Stimulated activated CD4-positive, alpha-beta T cell treated with anti-CD3 and anti-CD28 coated beads, Interleukin-15, amount 100 ng/mL, for 1 hour (primary cell): Measurements from ENCODE around the gene PDLIM5.

ENCODE experiments used
- DNase-seq, 2 donors: peaks; one replicate each; pipeline ENCODE4 v3.0.0-alpha.2; 2020; ENCODE audit warnings: low read depth in 1 of 2, low spot score in 1 of 2

Gene PDLIM5

DNA sequence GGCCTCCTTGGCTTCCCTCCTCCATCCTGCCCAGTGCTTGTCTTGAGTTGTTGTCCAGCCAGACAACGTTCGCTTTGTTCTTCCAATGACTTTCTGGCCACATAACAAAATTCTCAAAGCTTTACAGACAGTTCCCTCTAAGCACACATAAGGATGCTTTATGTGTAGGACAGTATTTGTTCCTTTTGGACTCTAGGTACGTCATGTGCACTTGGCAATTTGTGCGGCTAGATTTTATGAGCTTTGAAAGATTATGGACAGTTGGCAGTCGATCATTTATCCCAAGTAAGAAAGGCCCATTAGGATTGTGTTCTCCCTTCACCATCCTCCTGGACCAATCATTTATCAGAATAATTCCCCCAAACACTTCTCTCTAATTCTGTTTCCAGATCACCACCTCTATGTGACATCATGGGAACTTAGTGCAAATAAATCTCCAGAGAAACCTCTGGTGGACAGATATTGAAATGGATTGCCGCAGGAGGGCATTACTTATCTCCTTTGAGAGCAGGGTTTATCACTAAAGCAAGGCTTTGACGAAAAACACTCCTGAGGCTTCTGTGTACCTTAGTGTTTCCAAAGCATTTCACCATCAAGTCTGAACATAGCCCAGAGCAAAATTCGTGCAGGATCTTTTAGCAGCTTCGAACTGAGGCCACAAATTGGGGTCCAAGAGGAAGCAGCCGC, 228.6 kb downstream of the PDLIM5 start:
- DNase-seq, result no peak

DNA sequence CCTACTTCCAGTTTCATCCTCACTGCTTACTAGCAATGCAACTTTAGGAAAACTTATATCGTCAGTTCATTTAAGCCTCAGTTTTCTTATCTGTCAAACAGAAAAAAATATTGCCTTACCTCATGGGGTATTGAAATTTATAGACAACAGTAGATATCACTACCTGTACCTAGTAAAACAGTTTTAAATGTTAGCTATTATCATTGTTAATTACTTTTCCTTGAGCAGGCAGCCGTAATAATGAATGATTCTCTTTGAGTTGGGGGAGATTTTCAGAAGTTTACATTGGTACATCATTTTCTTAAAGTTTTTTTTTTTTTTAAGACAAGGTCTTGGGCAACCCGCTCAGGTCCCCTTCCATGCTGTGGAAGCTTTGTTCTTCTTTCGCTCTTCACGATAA, 234.3 kb downstream of the PDLIM5 start:
- DNase-seq, result no peak

DNA sequence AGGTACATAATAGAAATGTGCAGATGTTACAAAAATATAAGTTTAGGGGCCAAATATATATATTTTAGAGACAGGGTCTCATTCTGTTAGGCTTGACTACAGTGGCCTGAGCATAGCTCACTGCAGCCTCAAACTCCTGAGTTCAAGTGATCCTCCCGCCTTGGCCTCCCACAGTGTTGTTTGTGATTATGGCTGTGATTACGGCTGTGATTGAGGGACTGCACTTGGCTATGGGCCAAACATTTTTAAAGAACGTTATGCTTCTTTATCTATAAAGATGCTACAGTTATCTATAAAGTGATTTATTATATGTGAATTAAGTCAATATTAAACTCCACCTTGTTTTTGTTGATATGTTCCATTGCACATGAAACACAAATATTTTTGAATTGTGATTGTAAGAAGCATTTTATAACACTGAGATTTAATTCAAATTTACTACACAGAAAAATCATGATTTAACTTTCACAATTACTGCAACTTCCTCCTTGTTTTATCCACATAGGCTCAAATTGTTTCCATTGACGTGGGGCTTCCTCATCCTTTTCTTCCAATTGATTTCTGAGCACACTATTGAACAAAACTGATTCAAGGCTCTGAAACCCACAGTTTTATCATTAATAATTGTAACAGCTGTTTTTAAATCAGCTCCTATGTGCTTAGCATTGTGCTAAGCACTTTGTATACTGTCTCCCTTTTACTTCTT, 237.6 kb downstream of the PDLIM5 start:
- no peak for DNase-seq

DNA sequence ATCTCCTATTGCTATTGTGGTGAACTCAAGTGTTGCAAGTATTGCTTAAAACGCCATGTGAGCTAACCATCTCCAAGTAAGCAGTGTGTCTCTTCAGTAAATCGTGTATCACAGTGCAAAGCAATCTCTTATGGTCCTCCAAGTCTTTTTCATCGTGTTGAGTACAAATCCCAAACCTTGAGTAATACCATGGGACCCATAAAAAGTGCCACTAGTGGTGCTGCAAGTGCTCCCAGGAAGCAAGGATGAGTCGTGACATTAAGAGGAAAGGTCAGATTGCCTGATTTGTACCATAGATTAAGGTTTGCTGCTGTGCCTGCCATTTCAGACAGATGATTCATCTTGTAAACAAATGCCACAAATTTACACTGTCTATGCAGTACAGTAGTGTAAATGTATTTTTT, 239.1 kb downstream of the PDLIM5 start:
- no peak for DNase-seq

DNA sequence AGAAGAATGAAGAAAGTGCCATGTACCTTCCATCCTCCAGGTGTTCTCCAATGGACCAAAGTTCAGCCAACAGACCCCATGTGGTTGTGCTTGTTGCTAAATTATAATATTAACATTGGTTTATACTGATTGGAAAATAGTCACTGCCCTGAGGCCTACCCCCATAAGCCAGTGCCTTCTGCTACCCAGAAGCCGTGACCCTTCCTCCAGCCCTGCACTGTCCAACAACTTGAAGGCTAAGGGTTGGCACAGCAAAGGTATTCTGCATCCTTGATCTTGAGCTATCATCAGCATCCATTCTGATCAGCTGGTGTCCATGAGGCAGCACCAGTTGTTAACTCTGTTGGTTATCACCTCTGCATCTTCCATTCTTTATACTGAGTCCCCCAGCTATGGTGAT, 239.8 kb downstream of the PDLIM5 start:
- DNase-seq, result no peak

DNA sequence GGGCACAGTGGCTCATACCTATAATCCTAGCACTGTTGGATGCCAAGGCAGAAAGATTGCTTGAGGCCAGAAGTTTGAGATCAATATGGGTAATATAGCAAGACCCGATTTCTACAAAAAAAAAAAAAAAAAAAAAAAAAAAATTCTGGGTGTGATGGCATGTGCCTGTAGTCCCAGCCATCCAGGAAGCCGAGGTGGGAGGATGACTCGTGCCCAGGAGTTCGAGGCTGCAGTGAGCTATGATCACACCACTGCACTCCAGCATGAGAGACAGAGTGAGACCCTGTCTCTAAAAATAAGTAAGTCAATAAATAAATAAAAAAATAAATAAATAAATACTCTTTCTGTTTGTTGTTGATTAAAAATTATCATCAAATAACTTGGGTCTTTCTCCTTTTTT, 243.6 kb downstream of the PDLIM5 start:
- DNase-seq, result no peak

DNA sequence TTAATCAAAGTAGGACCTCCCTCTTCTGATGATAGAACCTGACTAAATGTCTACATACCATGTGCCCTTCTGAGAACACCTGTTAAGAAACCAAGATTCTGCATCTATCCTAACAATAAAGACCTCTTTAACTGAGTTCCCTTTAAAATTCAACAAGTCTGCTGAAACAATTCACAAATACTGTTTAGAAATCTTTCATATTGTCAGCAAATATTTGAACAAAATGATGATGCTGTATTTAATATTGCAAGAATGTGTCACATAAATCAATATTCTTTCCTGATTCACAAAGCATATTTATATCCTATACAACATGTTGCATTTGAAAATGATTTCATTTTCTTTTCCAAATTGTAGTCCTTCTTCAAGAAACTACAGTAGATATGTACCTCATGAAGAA, 246.4 kb downstream of the PDLIM5 start:
- no peak for DNase-seq

DNA sequence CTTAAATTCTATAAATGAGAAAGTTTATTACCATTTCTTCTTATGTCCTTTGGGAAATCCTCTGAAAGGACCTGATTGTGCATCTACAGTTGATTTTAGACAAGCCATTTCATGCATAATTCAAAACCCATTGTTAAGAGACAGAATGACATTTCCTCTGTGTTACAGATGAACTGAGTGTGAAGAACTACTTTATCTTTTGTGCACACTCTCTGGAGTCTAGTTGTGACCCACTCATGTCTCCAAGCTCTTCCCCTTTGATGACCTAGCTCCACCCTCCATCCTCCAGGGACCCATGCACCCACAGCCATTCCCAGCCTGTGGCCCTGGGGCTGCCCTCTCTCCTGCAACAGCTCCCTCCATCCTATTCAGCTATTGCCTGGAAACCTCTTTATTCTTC, 248.6 kb downstream of the PDLIM5 start:
- DNase-seq, result no peak

DNA sequence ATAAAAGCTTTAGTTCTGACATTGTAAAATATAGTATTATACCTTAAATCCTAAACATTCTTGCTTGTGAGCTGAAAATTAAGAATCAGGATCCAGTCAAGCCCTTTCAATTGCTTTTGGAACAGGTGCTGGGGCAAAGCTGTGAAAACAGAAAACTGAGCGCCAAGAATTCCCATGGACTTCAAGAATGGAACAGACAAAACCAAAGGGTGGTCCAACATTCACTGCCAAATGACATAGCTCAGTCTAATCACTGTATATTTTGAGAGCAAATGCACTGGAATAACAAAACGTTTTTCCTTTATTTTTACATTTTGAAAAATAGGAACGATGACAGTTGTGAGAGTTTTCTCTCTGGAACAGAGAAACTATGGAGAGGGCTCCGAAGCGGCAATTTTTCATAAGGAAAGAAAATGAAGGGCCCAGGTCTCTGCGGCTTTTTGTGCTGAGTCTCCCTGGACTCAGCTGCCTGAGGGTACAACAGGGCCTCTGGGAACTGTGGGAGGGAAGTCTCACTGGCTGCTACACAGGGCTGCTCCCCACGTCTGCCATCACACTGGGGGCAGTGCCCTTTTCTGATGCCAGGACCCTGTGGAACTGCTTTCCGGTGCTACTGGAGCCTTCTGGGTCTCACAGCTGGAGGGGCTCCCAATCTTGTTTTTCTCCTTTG, 250.0 kb downstream of the PDLIM5 start:
- no peak for DNase-seq

DNA sequence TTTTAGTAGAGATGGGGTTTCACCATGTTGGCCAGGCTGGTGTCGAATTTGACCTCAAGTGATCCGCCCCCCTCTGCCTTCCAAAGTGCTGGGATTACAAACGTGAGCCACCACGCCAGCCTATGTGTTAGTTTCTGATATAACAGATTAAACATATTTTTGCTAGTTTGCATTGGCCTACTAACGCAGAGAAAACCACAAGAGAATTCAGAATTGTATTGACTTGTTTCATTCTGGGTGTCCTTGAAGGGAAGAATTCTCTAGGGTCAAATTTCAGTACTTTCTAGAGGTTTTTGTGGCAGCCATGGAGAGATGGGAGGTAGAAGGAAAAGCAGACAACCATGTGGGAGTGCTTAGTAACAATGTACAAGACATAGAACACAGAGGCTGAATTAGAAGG, 259.9 kb downstream of the PDLIM5 start:
- DNase-seq, result no peak

DNA sequence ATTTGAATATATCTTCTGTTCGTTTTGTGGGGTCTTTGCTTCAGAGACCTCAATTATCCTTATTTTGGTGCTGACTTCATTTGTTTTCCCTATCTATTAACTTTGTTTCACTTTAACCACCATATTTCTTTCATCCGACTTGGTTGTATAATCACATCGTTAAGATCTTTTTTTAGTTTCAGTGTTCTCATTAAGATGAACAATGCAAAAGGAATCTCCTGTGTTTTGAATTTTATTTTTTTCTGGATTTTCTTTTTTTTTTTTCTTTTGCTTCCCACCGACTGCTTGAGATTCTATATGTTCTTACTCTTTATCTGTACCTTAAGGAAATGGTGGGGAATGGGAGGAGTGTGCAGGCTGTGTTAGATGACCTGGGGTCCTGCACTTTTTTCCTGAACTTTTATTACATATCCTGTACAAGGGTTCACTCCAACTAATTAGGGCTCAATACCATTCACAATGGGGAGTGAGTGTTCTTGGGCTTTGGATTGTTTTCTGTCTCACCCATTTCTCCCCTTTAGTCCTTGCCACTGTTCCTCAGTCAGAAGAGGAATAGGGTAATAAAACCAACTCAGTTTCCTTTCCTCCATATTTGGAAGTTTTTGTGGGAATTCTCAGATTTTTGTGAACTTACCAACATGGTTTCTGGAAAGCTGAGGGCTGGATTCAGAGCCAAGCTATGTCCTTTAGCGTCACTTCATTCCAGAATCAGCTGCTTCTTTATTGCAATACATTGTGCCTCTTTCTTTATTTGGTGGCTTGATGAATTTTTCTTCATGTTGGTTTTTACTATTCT, 262.8 kb downstream of the PDLIM5 start:
- DNase-seq, result no peak

DNA sequence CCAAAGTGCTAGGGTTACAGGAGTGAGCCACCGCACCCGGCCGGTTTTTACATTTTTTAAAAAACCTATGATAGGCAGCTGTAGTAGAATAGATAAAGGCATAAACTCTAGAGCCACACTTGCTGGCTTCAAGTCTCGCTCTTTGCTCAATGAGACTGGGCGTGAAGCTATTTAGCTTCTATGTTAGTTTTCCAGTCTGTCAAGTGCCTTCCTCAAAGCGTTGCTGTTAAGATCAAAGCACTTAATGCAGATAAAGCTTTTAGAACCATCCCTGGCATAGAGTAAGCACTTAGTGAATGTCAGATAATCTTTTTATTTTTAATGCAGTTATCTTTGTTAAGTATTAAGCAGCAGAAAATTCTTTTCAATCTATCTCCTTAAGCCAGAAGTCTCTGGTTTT, 264.0 kb downstream of the PDLIM5 start:
- no peak for DNase-seq
